ENCODE measurements around the gene GALNT9.

GALNT9 gene

GRCh38 chr12:132189378-132190011, 139.9 kb downstream of the GALNT9 start:
- H2BK12ac ChIP-seq (ENCODE audit: low read length in 2 of 2), result peak overlapping the region in 1 of 2 experiments; percentile 29
- 36% methylated on average over 65 of the region's 69 CpGs for WGBS
- peak overlapping the region; percentile 70 for H2AFZ ChIP-seq (ENCODE audit: low read depth, low read length)
- H3K79me1 ChIP-seq (replicated peaks; ENCODE audit: low read length, poor library complexity, severe bottlenecking), result no peaks in the 10 kb centered on the region
- peak overlapping the region; percentile 25 for H4K91ac ChIP-seq (ENCODE audit: low read length)
- peaks cover 12% of the 10 kb centered on the region for H3K4me1 ChIP-seq (ENCODE audit: control insufficient read depth, insufficient read depth, low read depth, low read length)
- peak overlapping the region; percentile 50 to 80 for H3K4me3 ChIP-seq (ENCODE audit: insufficient read depth in 1 of 2, low read depth in 1 of 2, low read length in 2 of 2)
- no peak overlapping the region for H2BK5ac ChIP-seq (ENCODE audit: low read depth, low read length, poor library complexity, severe bottlenecking)
- peak; percentile 89 for DNase-seq
- peak overlapping the region; percentile 72 to 94 for H3K18ac ChIP-seq (ENCODE audit: low read depth in 1 of 2, low read length in 2 of 2)
- H3K23ac ChIP-seq (ENCODE audit: low read length in 2 of 2), result peak overlapping the region in 1 of 2 experiments; percentile 84
- H3K36me3 ChIP-seq (ENCODE audit: control insufficient read depth in 1 of 2, insufficient read depth in 2 of 2, low read depth in 1 of 2, low read length in 2 of 2), result no peaks in the 10 kb centered on the region
- H2BK120ac ChIP-seq (ENCODE audit: low read depth, low read length), result no peak overlapping the region
- H2BK15ac ChIP-seq (ENCODE audit: low read depth, poor library complexity, severe bottlenecking), result no peak overlapping the region
- H3K27me3 ChIP-seq (ENCODE audit: control insufficient read depth in 1 of 2, insufficient read depth in 1 of 2, low read length in 2 of 2), result peaks cover 13 to 61% of the 10 kb centered on the region in 2 experiments
- no peak overlapping the region for H2AK5ac ChIP-seq (ENCODE audit: low read length, severe bottlenecking)
- no peak overlapping the region for H3K27ac ChIP-seq (ENCODE audit: low read length, poor library complexity, severe bottlenecking)
- H3K4ac ChIP-seq (ENCODE audit: low read depth in 1 of 2, low read length in 2 of 2), result peak overlapping the region in 1 of 2 experiments; percentile 57
- H3K4me2 ChIP-seq (ENCODE audit: low read length, poor library complexity, severe bottlenecking), result peak overlapping the region; percentile 49
- H3K9ac ChIP-seq (ENCODE audit: low read length), result peak overlapping the region; percentile 80
- no peak overlapping the region for H3K14ac ChIP-seq (ENCODE audit: low read length in 2 of 2)
- H3K9me3 ChIP-seq (ENCODE audit: control insufficient read depth, low read length), result peaks cover 15% of the 10 kb centered on the region
- peak overlapping the region; percentile 84 for H4K8ac ChIP-seq (ENCODE audit: low read length)

DNA sequence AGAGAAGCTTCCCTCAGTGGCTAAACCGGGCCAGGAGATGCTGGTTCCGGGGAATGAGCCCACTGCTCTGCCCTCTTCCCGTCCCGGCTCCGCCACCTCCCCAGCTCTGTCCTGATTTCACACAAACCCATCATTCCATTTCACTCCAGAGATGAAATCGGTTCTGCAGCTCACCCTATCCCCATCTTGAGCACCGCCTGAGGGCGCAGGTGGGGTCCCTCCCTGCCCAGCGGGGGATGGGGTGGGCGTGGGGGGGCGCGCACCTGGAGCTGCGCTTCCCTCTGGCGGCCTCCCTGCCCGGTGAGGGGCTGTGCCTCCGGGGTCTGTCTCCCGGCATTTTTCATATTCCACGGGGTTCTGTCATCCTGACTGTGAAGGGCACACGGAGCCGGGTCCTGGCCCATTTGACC, 140.5 kb downstream of the GALNT9 start:
- H2BK5ac ChIP-seq (ENCODE audit: low read depth, low read length, poor library complexity, severe bottlenecking), result no peak overlapping the region
- H2AFZ ChIP-seq (ENCODE audit: low read depth, low read length), result peak overlapping the region; percentile 29
- WGBS, result 53% methylated on average over 16 of the region's 20 CpGs
- no peak overlapping the region for H4K8ac ChIP-seq (ENCODE audit: low read length)
- peaks cover 12% of the 10 kb centered on the region for H3K4me1 ChIP-seq (ENCODE audit: control insufficient read depth, insufficient read depth, low read depth, low read length)
- peak overlapping the region; percentile 50 to 80 for H3K4me3 ChIP-seq (ENCODE audit: insufficient read depth in 1 of 2, low read depth in 1 of 2, low read length in 2 of 2)
- no peaks in the 10 kb centered on the region for H3K79me1 ChIP-seq (replicated peaks; ENCODE audit: low read length, poor library complexity, severe bottlenecking)
- no peak overlapping the region for H3K4ac ChIP-seq (ENCODE audit: low read depth in 1 of 2, low read length in 2 of 2)
- peak overlapping the region; percentile 25 for H4K91ac ChIP-seq (ENCODE audit: low read length)
- no peaks in the 10 kb centered on the region for H3K36me3 ChIP-seq (ENCODE audit: control insufficient read depth in 1 of 2, insufficient read depth in 2 of 2, low read depth in 1 of 2, low read length in 2 of 2)
- DNase-seq, result no peak
- no peak overlapping the region for H3K23ac ChIP-seq (ENCODE audit: low read length in 2 of 2)
- H2BK120ac ChIP-seq (ENCODE audit: low read depth, low read length), result no peak overlapping the region
- H2AK5ac ChIP-seq (ENCODE audit: low read length, severe bottlenecking), result no peak overlapping the region
- H3K27me3 ChIP-seq (ENCODE audit: control insufficient read depth in 1 of 2, insufficient read depth in 1 of 2, low read length in 2 of 2), result peaks cover 13 to 64% of the 10 kb centered on the region in 2 experiments
- no peak overlapping the region for H3K14ac ChIP-seq (ENCODE audit: low read length in 2 of 2)
- H3K27ac ChIP-seq (ENCODE audit: low read length, poor library complexity, severe bottlenecking), result no peak overlapping the region
- peak overlapping the region in 1 of 2 experiments; percentile 29 for H2BK12ac ChIP-seq (ENCODE audit: low read length in 2 of 2)
- peak overlapping the region; percentile 63 for H3K9ac ChIP-seq (ENCODE audit: low read length)
- H3K9me3 ChIP-seq (ENCODE audit: control insufficient read depth, low read length), result peaks cover 10% of the 10 kb centered on the region
- H2BK15ac ChIP-seq (ENCODE audit: low read depth, poor library complexity, severe bottlenecking), result no peak overlapping the region
- peak overlapping the region; percentile 49 for H3K4me2 ChIP-seq (ENCODE audit: low read length, poor library complexity, severe bottlenecking)
- H3K18ac ChIP-seq (ENCODE audit: low read depth in 1 of 2, low read length in 2 of 2), result peak overlapping the region; percentile 52 to 94

DNA sequence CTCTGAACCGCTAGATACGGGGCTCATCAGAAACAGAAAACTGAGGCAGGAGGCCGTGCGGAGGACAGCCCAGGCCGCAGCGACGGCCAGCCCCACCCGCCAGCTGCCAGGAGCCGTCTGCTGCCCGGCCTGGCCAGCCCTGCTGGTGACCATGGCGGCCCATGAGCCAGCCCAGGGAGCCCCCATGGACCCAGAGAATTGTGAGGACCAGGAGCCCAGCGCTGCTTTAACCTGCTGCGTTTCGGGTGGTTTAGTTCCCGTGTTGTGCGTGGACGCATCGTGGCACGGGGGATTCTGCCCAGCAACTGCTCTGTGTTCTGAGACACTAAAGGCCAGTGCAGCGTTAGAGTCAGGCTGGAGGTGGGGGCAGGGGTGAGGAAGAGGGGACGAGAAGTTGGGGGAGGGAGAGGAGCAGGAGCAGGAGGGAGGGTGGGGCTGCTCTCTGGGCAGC, 140.9 kb downstream of the GALNT9 start:
- H2BK15ac ChIP-seq (ENCODE audit: low read depth, poor library complexity, severe bottlenecking), result no peak overlapping the region
- 79% methylated on average over 20 of the region's 21 CpGs for WGBS

DNA sequence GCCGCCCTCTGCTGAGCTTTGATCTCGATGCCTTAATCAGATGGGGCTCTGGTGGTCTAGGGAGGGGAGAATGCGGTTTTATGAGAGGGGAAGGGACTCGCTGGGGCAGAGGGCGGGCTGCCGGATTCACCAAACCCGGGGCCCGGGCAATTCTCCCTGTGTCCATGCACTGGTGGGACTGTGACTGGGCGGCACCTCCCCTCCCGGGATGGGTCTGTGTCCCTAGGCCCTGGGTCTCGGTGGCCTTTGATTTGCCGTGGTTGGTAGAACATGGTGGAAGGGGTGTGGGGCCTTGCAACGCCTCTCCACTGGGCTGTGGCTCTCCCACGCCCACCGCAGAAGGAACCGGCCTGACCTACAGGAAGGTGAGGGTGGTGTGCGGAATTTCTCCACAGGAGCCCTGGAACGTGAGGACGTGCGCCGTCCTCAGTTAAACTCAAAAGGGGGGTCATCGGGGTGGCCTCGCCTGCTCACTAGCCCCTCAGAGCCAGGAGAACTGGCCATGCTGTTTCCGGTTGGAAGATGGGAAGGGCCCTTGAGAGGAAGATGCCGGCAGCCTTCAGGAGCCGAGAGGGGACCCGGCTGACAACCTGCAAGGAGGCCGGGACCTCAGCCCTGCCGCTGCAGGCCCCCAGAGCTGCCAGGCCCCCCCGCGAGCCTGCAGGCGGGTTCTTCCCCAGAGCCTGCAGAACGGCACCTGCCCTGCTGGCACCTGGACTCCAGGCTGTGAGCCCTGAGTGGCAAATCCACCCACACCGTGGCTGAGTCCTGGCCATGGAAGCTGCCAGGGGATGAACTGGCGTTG, 141.5 kb downstream of the GALNT9 start:
- no peak overlapping the region for H2AK5ac ChIP-seq (ENCODE audit: low read length, severe bottlenecking)
- 91% methylated on average over 35 of the region's 35 CpGs for WGBS
- H3K79me1 ChIP-seq (replicated peaks; ENCODE audit: low read length, poor library complexity, severe bottlenecking), result no peaks in the 10 kb centered on the region
- no peak overlapping the region for H3K27ac ChIP-seq (ENCODE audit: low read length, poor library complexity, severe bottlenecking)
- no peak overlapping the region for H4K8ac ChIP-seq (ENCODE audit: low read length)
- H2AFZ ChIP-seq (ENCODE audit: low read depth, low read length), result no peak overlapping the region
- H3K27me3 ChIP-seq (ENCODE audit: control insufficient read depth in 1 of 2, insufficient read depth in 1 of 2, low read length in 2 of 2), result peaks cover 16 to 74% of the 10 kb centered on the region in 2 experiments
- H3K4me3 ChIP-seq (ENCODE audit: insufficient read depth in 1 of 2, low read depth in 1 of 2, low read length in 2 of 2), result no peak overlapping the region
- H3K9ac ChIP-seq (ENCODE audit: low read length), result no peak overlapping the region
- no peak overlapping the region for H3K4me2 ChIP-seq (ENCODE audit: low read length, poor library complexity, severe bottlenecking)
- peaks cover 12% of the 10 kb centered on the region for H3K4me1 ChIP-seq (ENCODE audit: control insufficient read depth, insufficient read depth, low read depth, low read length)
- no peak overlapping the region for H3K4ac ChIP-seq (ENCODE audit: low read depth in 1 of 2, low read length in 2 of 2)
- no peak overlapping the region for H2BK5ac ChIP-seq (ENCODE audit: low read depth, low read length, poor library complexity, severe bottlenecking)
- no peak overlapping the region for H2BK12ac ChIP-seq (ENCODE audit: low read length in 2 of 2)
- H4K91ac ChIP-seq (ENCODE audit: low read length), result no peak overlapping the region
- no peaks in the 10 kb centered on the region for H3K9me3 ChIP-seq (ENCODE audit: control insufficient read depth, low read length)
- H3K23ac ChIP-seq (ENCODE audit: low read length in 2 of 2), result no peak overlapping the region
- no peak overlapping the region for H2BK15ac ChIP-seq (ENCODE audit: low read depth, poor library complexity, severe bottlenecking)
- no peak overlapping the region for H3K18ac ChIP-seq (ENCODE audit: low read depth in 1 of 2, low read length in 2 of 2)
- DNase-seq, result no peak
- H3K14ac ChIP-seq (ENCODE audit: low read length in 2 of 2), result no peak overlapping the region
- no peaks in the 10 kb centered on the region for H3K36me3 ChIP-seq (ENCODE audit: control insufficient read depth in 1 of 2, insufficient read depth in 2 of 2, low read depth in 1 of 2, low read length in 2 of 2)
- H2BK120ac ChIP-seq (ENCODE audit: low read depth, low read length), result no peak overlapping the region

More for the DNA sequence above, 140.9 kb downstream of the GALNT9 start:
- no peaks in the 10 kb centered on the region for H3K36me3 ChIP-seq (ENCODE audit: control insufficient read depth in 1 of 2, insufficient read depth in 2 of 2, low read depth in 1 of 2, low read length in 2 of 2)
- H2AFZ ChIP-seq (ENCODE audit: low read depth, low read length), result no peak overlapping the region
- peaks cover 5% of the 10 kb centered on the region for H3K9me3 ChIP-seq (ENCODE audit: control insufficient read depth, low read length)
- H3K27ac ChIP-seq (ENCODE audit: low read length, poor library complexity, severe bottlenecking), result no peak overlapping the region
- H3K4ac ChIP-seq (ENCODE audit: low read depth in 1 of 2, low read length in 2 of 2), result no peak overlapping the region
- peaks cover 12% of the 10 kb centered on the region for H3K4me1 ChIP-seq (ENCODE audit: control insufficient read depth, insufficient read depth, low read depth, low read length)
- no peak overlapping the region for H3K18ac ChIP-seq (ENCODE audit: low read depth in 1 of 2, low read length in 2 of 2)
- H3K4me2 ChIP-seq (ENCODE audit: low read length, poor library complexity, severe bottlenecking), result no peak overlapping the region
- no peak overlapping the region for H3K14ac ChIP-seq (ENCODE audit: low read length in 2 of 2)
- no peak overlapping the region for H3K9ac ChIP-seq (ENCODE audit: low read length)
- H2BK5ac ChIP-seq (ENCODE audit: low read depth, low read length, poor library complexity, severe bottlenecking), result no peak overlapping the region
- no peak overlapping the region for H2BK12ac ChIP-seq (ENCODE audit: low read length in 2 of 2)
- H2AK5ac ChIP-seq (ENCODE audit: low read length, severe bottlenecking), result no peak overlapping the region
- H4K91ac ChIP-seq (ENCODE audit: low read length), result no peak overlapping the region
- peaks cover 13 to 68% of the 10 kb centered on the region in 2 experiments for H3K27me3 ChIP-seq (ENCODE audit: control insufficient read depth in 1 of 2, insufficient read depth in 1 of 2, low read length in 2 of 2)
- no peak overlapping the region for H2BK120ac ChIP-seq (ENCODE audit: low read depth, low read length)
- no peak overlapping the region for H4K8ac ChIP-seq (ENCODE audit: low read length)
- H3K23ac ChIP-seq (ENCODE audit: low read length in 2 of 2), result no peak overlapping the region
- H3K4me3 ChIP-seq (ENCODE audit: insufficient read depth in 1 of 2, low read depth in 1 of 2, low read length in 2 of 2), result no peak overlapping the region
- H3K79me1 ChIP-seq (replicated peaks; ENCODE audit: low read length, poor library complexity, severe bottlenecking), result no peaks in the 10 kb centered on the region
- DNase-seq, result no peak
